OCI-LY7 (cell line): Measurements from ENCODE around the gene OSCP1. TPM values are rescaled to one million over a fixed set of nuclear protein-coding genes. Genes with fewer than 3 reads are reported as not detected.

Experiments
- BruUV-seq: library from RNA; stranded (reverse); fragments of 400-500 nt; replicated peaks from 2 replicates; lab custom pipeline; 2021; lab: Mats Ljungman, UMichigan
- CTCF ChIA-PET: fragments of 300-600 bp; sonication (Branson Sonifier 250); formaldehyde crosslinking; loops from one replicate; lab custom pipeline; 2022; ENCODE audit warnings: antibody characterized with exemption; ENCODE audit not compliant: unreplicated experiment; lab: Charles Lee
- POLR2A ChIA-PET: fragments of 300-600 bp; sonication (Branson Sonifier 250); formaldehyde crosslinking; loops from one replicate; lab custom pipeline; 2022; ENCODE audit warnings: antibody characterized with exemption; lab: Charles Lee
- DNase-seq: peaks from one replicate; pipeline ENCODE4 v3.0.0-alpha.2; 2015; ENCODE audit warnings: low spot score
- H2AFZ ChIP-seq: fragments of 200-600 bp; sonication (generic), shearing (Covaris generic); 2 replicates; pipeline ENCODE4 v1.6.1; 2014; ENCODE audit warnings: mild to moderate bottlenecking, antibody characterized with exemption, low read length, moderate library complexity
- H3K27ac ChIP-seq: fragments of 200-600 bp; sonication (generic); 2 replicates; pipeline ENCODE4 v1.5.1; 2014; ENCODE audit warnings: mixed run types, low read depth, mild to moderate bottlenecking, moderate library complexity, low read length, inconsistent platforms; ENCODE audit not compliant: poor library complexity, severe bottlenecking
- H3K36me3 ChIP-seq: fragments of 200-600 bp; sonication (generic); 2 replicates; pipeline ENCODE4 v1.6.1; 2014; ENCODE audit warnings: mild to moderate bottlenecking, antibody characterized with exemption, low read length, moderate library complexity, mixed read lengths; ENCODE audit not compliant: insufficient read depth
- H3K4me1 ChIP-seq: fragments of 200-600 bp; sonication (generic); 2 replicates; pipeline ENCODE4 v1.5.1; 2014; ENCODE audit warnings: mild to moderate bottlenecking, low read length; ENCODE audit not compliant: insufficient read depth, poor library complexity, severe bottlenecking
- H3K4me2 ChIP-seq: fragments of 200-600 bp; sonication (generic); 2 replicates; pipeline ENCODE4 v1.6.1; 2014; ENCODE audit warnings: mild to moderate bottlenecking, low read length
- H3K4me3 ChIP-seq: fragments of 200-600 bp; sonication (generic); 2 replicates; pipeline ENCODE4 v1.5.1; 2014; ENCODE audit warnings: mild to moderate bottlenecking, low read depth, low read length; ENCODE audit not compliant: poor library complexity, severe bottlenecking
- H3K79me2 ChIP-seq: fragments of 200-600 bp; sonication (generic); 2 replicates; pipeline ENCODE4 v1.6.1; 2016; ENCODE audit warnings: low read depth, mild to moderate bottlenecking, low read length, moderate library complexity, mixed read lengths; ENCODE audit not compliant: insufficient read depth
- H3K9me2 ChIP-seq: fragments of 200-600 bp; sonication (generic); 2 replicates; pipeline ENCODE4 v1.6.1; 2016; ENCODE audit warnings: mild to moderate bottlenecking, low read length, mixed read lengths; ENCODE audit not compliant: insufficient read depth
- H3K9me3 ChIP-seq: fragments of 200-600 bp; sonication (generic); 2 replicates; pipeline ENCODE4 v1.6.1; 2014; ENCODE audit warnings: mild to moderate bottlenecking, mixed run types, low read length, mixed read lengths
- H4K20me1 ChIP-seq: fragments of 200-600 bp; sonication (generic); 2 replicates; pipeline ENCODE4 v1.6.1; 2014; ENCODE audit warnings: mild to moderate bottlenecking, antibody characterized with exemption, low read length, moderate library complexity, mixed read lengths; ENCODE audit not compliant: insufficient read depth
- CTCF ChIP-seq: fragments of 200-600 bp; sonication (generic); conservative IDR thresholded peaks from 2 replicates; pipeline ENCODE4 v1.5.1; 2014; ENCODE audit warnings: mild to moderate bottlenecking, antibody characterized with exemption, low read length, moderate library complexity, mixed read lengths
- EZH2phosphoT487 ChIP-seq: fragments of 200-600 bp; sonication (generic); IDR thresholded peaks from 2 replicates; pipeline ENCODE4 v1.6.1; 2018; ENCODE audit warnings: low read depth, borderline replicate concordance, mild to moderate bottlenecking, mixed run types, antibody characterized with exemption, low read length, moderate library complexity, mixed read lengths
- intact Hi-C: fragments of 100-400 bp; cut with micrococcal nuclease; formaldehyde crosslinking; loops from one replicate; pipeline ENCODE4 v1.10.0; 2022; ENCODE audit not compliant: unreplicated experiment
- total RNA-seq, 2 experiments: library from RNA; depleted of rRNA in 1 of 2; stranded (reverse); fragments of >200 nt in 1 of 2; shearing (Covaris generic) in 1 of 2; gene quantifications; 2 replicates each; pipeline ENCODE4 v1.2.3, GENCODE V29; 2014 to 2022

Gene OSCP1
- total RNA-seq, 2 experiments from 2014 or later, result 0.82 to 3.5 TPM

- TF ChIP-seq CTCF, result peak; percentile 37; the same call in 1 of the 2 replicates
- no peak for TF ChIP-seq EZH2phosphoT487
- DNase-seq, result no peak
- no TSS peak for BruUV-seq
- no peak overlapping the region for H3K4me3 ChIP-seq
- H3K9me2 ChIP-seq, result no peaks in the 10 kb centered on the region
- H3K4me1 ChIP-seq, result no peaks in the 10 kb centered on the region
- no peaks in the 10 kb centered on the region for H3K79me2 ChIP-seq
- ChIA-PET CTCF (no interaction called here), POLR2A (interaction anchor here (0.5 to 1.4 kb wide), 4 partner anchors 16 to 1094 kb away, joined by 3 to 6 read pairs (median 4); no protein-coding TSS in a partner anchor)
- H2AFZ ChIP-seq, result no peak overlapping the region
- no peaks in the 10 kb centered on the region for H3K36me3 ChIP-seq
- H3K4me2 ChIP-seq, result no peak overlapping the region
- intact Hi-C loops, result no loop called here
- H3K27ac ChIP-seq, result no peak overlapping the region
- H3K9me3 ChIP-seq, result peaks cover 17% of the 10 kb centered on the region
- H4K20me1 ChIP-seq, result no peaks in the 10 kb centered on the region
Measured at GRCh38 chr1:36411674-36412648, 38.3 kb downstream of the OSCP1 start.

GRCh38 chr1:36408479-36408878, 41.8 kb downstream of the OSCP1 start:
- no peaks in the 10 kb centered on the region for H4K20me1 ChIP-seq
- TF ChIP-seq EZH2phosphoT487 (no peak), CTCF (no peak)
- intact Hi-C loops, result no loop called here
- no peak overlapping the region for H2AFZ ChIP-seq
- H3K27ac ChIP-seq, result no peak overlapping the region
- no peaks in the 10 kb centered on the region for H3K79me2 ChIP-seq
- H3K4me1 ChIP-seq, result no peaks in the 10 kb centered on the region
- DNase-seq, result no peak
- H3K9me2 ChIP-seq, result no peaks in the 10 kb centered on the region
- peaks cover 9% of the 10 kb centered on the region for H3K9me3 ChIP-seq
- ChIA-PET POLR2A (interaction anchor here (0.7 kb wide), 2 partner anchors 11 to 31 kb away, joined by 3 to 4 read pairs; no protein-coding TSS in a partner anchor), CTCF (no interaction called here)
- no peak overlapping the region for H3K4me2 ChIP-seq
- H3K36me3 ChIP-seq, result no peaks in the 10 kb centered on the region
- no peak overlapping the region for H3K4me3 ChIP-seq
- no TSS peak for BruUV-seq

- intact Hi-C loops, result no loop called here
- Histone ChIP-seq H4K20me1 (no peaks in the 10 kb centered on the region), H3K9me2 (no peaks in the 10 kb centered on the region), H2AFZ (no peak overlapping the region), H3K4me2 (no peak overlapping the region), H3K4me3 (no peak overlapping the region), H3K27ac (no peak overlapping the region), H3K79me2 (no peaks in the 10 kb centered on the region), H3K36me3 (no peaks in the 10 kb centered on the region), H3K9me3 (peaks cover 6% of the 10 kb centered on the region), H3K4me1 (no peaks in the 10 kb centered on the region)
- no TSS peak for BruUV-seq
- ChIA-PET CTCF (no interaction called here), POLR2A (no interaction called here)
- TF ChIP-seq EZH2phosphoT487, result no peak
- TF ChIP-seq CTCF, result no peak
- DNase-seq, result no peak
Measured at GRCh38 chr1:36406440-36406839, 43.8 kb downstream of the OSCP1 start.
